NCI-H2081 (cell line): Measurements from ENCODE around the gene POMGNT2.
A peak's percentile ranks its signal among the peaks of the same experiment; 100 is the strongest.

Experiments used
- DNase-seq, 2 experiments: peaks; one replicate each; lab custom pipeline; 2025; lab: John Stamatoyannopoulos, UW

The POMGNT2 gene

GRCh38 chr3:43105596-43106292 is at the start of gene POMGNT2:
TSS of gene POMGNT2 (minus strand) at chr3:43106079. CDS start at chr3:43081431, 24,648 bp downstream.
- peak; percentile 83 to 91 for DNase-seq

- DNase-seq = no peak
Measured at GRCh38 chr3:43154980-43155379, 49.1 kb upstream of the POMGNT2 start.

- DNase-seq = no peak
Measured at GRCh38 chr3:43153216-43154083, 47.6 kb upstream of the POMGNT2 start.

- DNase-seq = no peak
Measured at GRCh38 chr3:43152649-43153048, 46.8 kb upstream of the POMGNT2 start.

GRCh38 chr3:43148033-43148432 is 42.2 kb upstream of the POMGNT2 start:
- no peak for DNase-seq

- DNase-seq = no peak
Measured at GRCh38 chr3:43146599-43146998, 40.7 kb upstream of the POMGNT2 start.

GRCh38 chr3:43144761-43145490 is 39.0 kb upstream of the POMGNT2 start:
- DNase-seq = no peak

GRCh38 chr3:43142472-43142871 is 36.6 kb upstream of the POMGNT2 start:
- no peak for DNase-seq

GRCh38 chr3:43138488-43139231 is 32.8 kb upstream of the POMGNT2 start:
- DNase-seq = no peak

- no peak for DNase-seq
Measured at GRCh38 chr3:43132870-43133636, 27.2 kb upstream of the POMGNT2 start.

GRCh38 chr3:43132193-43132592 is 26.3 kb upstream of the POMGNT2 start:
- no peak for DNase-seq

- DNase-seq = no peak
Measured at GRCh38 chr3:43128464-43128863, 22.6 kb upstream of the POMGNT2 start.

- DNase-seq = no peak
Measured at GRCh38 chr3:43126536-43126935, 20.7 kb upstream of the POMGNT2 start.

GRCh38 chr3:43123895-43124294 is 18.0 kb upstream of the POMGNT2 start:
- DNase-seq = no peak

- no peak for DNase-seq
Measured at GRCh38 chr3:43120937-43121336, 15.1 kb upstream of the POMGNT2 start.

GRCh38 chr3:43117257-43117656 is 11.4 kb upstream of the POMGNT2 start:
- no peak for DNase-seq

GRCh38 chr3:43113671-43114070 is 7.8 kb upstream of the POMGNT2 start:
- DNase-seq = no peak

GRCh38 chr3:43106293-43106628 is 382 bp upstream of the POMGNT2 start:
- DNase-seq = no peak

- DNase-seq = peak in 1 of 2 experiments; percentile 25
Measured at GRCh38 chr3:43104660-43105595, 951 bp downstream of the POMGNT2 start.

- no peak for DNase-seq
Measured at GRCh38 chr3:43104039-43104438, 1.8 kb downstream of the POMGNT2 start.
